Hepatocyte (in vitro differentiated cells): Measurements from ENCODE around the gene CALCOCO2. TPM values are rescaled to one million over a fixed set of nuclear protein-coding genes. Genes with fewer than 3 reads are reported as not detected.
A peak's percentile ranks its signal among the peaks of the same experiment; 100 is the strongest.
"Not testable (repeated sequence)": the region's sequence is repeated elsewhere in the genome, so short reads cannot be mapped to it uniquely, and the experiment has no call there.

Experiments
- DNase-seq: peaks from one replicate; pipeline ENCODE4 v3.0.0-alpha.2; 2016; ENCODE audit warnings: low spot score
- H2AFZ ChIP-seq: fragments of 200-600 bp; sonication (generic); 2 replicates; pipeline ENCODE4 v1.6.0; 2016; ENCODE audit warnings: antibody characterized with exemption, mild to moderate bottlenecking
- H3K27ac ChIP-seq: fragments of 200-600 bp; sonication (generic); 2 replicates; pipeline ENCODE4 v1.5.1; 2016; ENCODE audit warnings: mild to moderate bottlenecking
- H3K27me3 ChIP-seq: fragments of 200-600 bp; sonication (generic); 2 replicates; pipeline ENCODE4 v1.6.1; 2016
- H3K36me3 ChIP-seq: fragments of 200-600 bp; sonication (generic); replicated peaks from 2 replicates; pipeline ENCODE4 v1.5.1; 2016; ENCODE audit warnings: low read depth; ENCODE audit not compliant: insufficient read depth
- H3K4me1 ChIP-seq: fragments of 200-600 bp; sonication (generic); 2 replicates; pipeline ENCODE4 v1.5.1; 2016; ENCODE audit warnings: mild to moderate bottlenecking, moderate library complexity; ENCODE audit not compliant: insufficient read depth
- H3K4me2 ChIP-seq: fragments of 200-600 bp; sonication (generic); 2 replicates; pipeline ENCODE4 v1.6.0; 2016
- H3K4me3 ChIP-seq: fragments of 200-600 bp; sonication (generic); 2 replicates; pipeline ENCODE4 v1.5.1; 2016; ENCODE audit warnings: mild to moderate bottlenecking
- H3K79me2 ChIP-seq: fragments of 200-600 bp; sonication (generic); 2 replicates; pipeline ENCODE4 v1.6.0; 2017; ENCODE audit warnings: mild to moderate bottlenecking
- H3K9me2 ChIP-seq: fragments of 200-600 bp; sonication (generic); replicated peaks from 2 replicates; pipeline ENCODE4 v1.6.0; 2017; ENCODE audit warnings: mild to moderate bottlenecking; ENCODE audit not compliant: insufficient read depth
- H3K9me3 ChIP-seq: fragments of 200-600 bp; sonication (generic); 2 replicates; pipeline ENCODE4 v1.5.1; 2016; ENCODE audit warnings: low read depth, mild to moderate bottlenecking
- H4K20me1 ChIP-seq: fragments of 200-600 bp; sonication (generic); 2 replicates; pipeline ENCODE4 v1.6.0; 2016; ENCODE audit warnings: mild to moderate bottlenecking; ENCODE audit not compliant: insufficient read depth, poor library complexity, severe bottlenecking
- EZH2 ChIP-seq: fragments of 200-600 bp; sonication (generic); IDR thresholded peaks from 2 replicates; pipeline ENCODE4 v1.6.1; 2016; ENCODE audit warnings: antibody characterized with exemption, mild to moderate bottlenecking, borderline replicate concordance
- EZH2phosphoT487 ChIP-seq: fragments of 200-600 bp; sonication (generic); IDR thresholded peaks from one replicate; pipeline ENCODE4 v1.6.1; 2018; ENCODE audit warnings: antibody characterized with exemption, mild to moderate bottlenecking, low read depth, moderate library complexity; ENCODE audit not compliant: unreplicated experiment, severe bottlenecking
- WGBS: methylation state at CpG from one replicate; pipeline ENCODE4 v1.1.6; 2016; ENCODE audit warnings: low lambda C conversion rate; ENCODE audit errors: missing lambda C conversion rate; 5-methylcytosine and 5-hydroxymethylcytosine counted together
- polyA plus RNA-seq: library from polyadenylated mRNA; unstranded; fragments of >200 nt; fragmentation: Nextera tagmentation; extraction: Ambion mirVana; gene quantifications from 2 replicates; pipeline ENCODE4 v1.2.1, GENCODE V29; 2016
- total RNA-seq: library from RNA; depleted of rRNA; stranded (reverse); fragments of >200 nt; gene quantifications from 2 replicates; pipeline ENCODE4 v1.2.3, GENCODE V29; 2014
- TF ChIP-seq, protein P1 (sequence below): fragments of 200-600 bp; sonication (generic); IDR thresholded peaks from 2 replicates; pipeline ENCODE4 v1.5.1; 2016; ENCODE audit warnings: antibody characterized with exemption, mild to moderate bottlenecking; ENCODE audit not compliant: poor library complexity

Gene CALCOCO2
- total and polyA plus RNA-seq, 2 experiments from 2014 or later = 76.3 to 79.2 TPM

- 91% methylated on average over 2 of the region's 2 CpGs for WGBS
- H3K36me3 ChIP-seq = no peaks in the 10 kb centered on the region
- no peak overlapping the region for H3K4me3 ChIP-seq
- no peak for DNase-seq
- TF ChIP-seq, protein P1, sequence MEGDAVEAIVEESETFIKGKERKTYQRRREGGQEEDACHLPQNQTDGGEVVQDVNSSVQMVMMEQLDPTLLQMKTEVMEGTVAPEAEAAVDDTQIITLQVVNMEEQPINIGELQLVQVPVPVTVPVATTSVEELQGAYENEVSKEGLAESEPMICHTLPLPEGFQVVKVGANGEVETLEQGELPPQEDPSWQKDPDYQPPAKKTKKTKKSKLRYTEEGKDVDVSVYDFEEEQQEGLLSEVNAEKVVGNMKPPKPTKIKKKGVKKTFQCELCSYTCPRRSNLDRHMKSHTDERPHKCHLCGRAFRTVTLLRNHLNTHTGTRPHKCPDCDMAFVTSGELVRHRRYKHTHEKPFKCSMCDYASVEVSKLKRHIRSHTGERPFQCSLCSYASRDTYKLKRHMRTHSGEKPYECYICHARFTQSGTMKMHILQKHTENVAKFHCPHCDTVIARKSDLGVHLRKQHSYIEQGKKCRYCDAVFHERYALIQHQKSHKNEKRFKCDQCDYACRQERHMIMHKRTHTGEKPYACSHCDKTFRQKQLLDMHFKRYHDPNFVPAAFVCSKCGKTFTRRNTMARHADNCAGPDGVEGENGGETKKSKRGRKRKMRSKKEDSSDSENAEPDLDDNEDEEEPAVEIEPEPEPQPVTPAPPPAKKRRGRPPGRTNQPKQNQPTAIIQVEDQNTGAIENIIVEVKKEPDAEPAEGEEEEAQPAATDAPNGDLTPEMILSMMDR = no peak
- TF ChIP-seq EZH2 = no peak
- TF ChIP-seq EZH2phosphoT487 = no peak
- H3K9me2 ChIP-seq = no peaks in the 10 kb centered on the region
- no peaks in the 10 kb centered on the region for H3K27me3 ChIP-seq
- peaks cover 88% of the 10 kb centered on the region for H3K79me2 ChIP-seq
- peaks cover 25% of the 10 kb centered on the region for H3K4me1 ChIP-seq
- no peak overlapping the region for H3K27ac ChIP-seq
- H4K20me1 ChIP-seq = peaks cover 11% of the 10 kb centered on the region
- no peaks in the 10 kb centered on the region for H3K9me3 ChIP-seq
- no peak overlapping the region for H3K4me2 ChIP-seq
- H2AFZ ChIP-seq = no peak overlapping the region
Observed at GRCh38 chr17:48834973-48835372, 4.1 kb downstream of the CALCOCO2 start.

DNA sequence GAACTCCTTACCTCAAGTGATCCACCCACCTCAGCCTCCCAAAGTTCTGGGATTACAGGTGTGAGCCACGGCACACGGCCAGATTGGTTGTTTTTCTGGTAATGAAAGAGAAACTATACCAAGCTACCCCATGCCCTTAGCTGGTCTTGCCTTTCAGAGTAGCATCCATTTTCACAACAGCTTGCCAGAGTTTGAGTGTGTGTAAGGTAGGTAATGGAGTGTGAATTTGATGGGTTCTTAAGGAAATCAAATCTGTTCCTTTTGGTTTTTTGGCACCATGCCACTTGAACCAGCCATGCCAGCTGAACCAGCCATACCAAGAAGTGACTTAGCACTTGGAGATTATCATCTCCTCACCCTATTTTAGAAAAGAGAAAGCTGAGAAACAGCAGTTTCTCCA lies 5.1 kb downstream of the CALCOCO2 start:
- H3K9me2 ChIP-seq = no peaks in the 10 kb centered on the region
- no peak overlapping the region for H3K4me2 ChIP-seq
- no peaks in the 10 kb centered on the region for H3K9me3 ChIP-seq
- no peak overlapping the region for H3K27ac ChIP-seq
- peaks cover 30% of the 10 kb centered on the region for H3K4me1 ChIP-seq
- H3K79me2 ChIP-seq = peaks cover 96% of the 10 kb centered on the region
- no peaks in the 10 kb centered on the region for H3K36me3 ChIP-seq
- H3K27me3 ChIP-seq = no peaks in the 10 kb centered on the region
- H4K20me1 ChIP-seq = peaks cover 11% of the 10 kb centered on the region
- DNase-seq = no peak
- no peak overlapping the region for H3K4me3 ChIP-seq
- WGBS = 96% methylated on average over 2 of the region's 2 CpGs
- H2AFZ ChIP-seq = no peak overlapping the region
- TF ChIP-seq EZH2 (no peak), EZH2phosphoT487 (no peak)
- TF ChIP-seq, protein P1 = no peak

DNA sequence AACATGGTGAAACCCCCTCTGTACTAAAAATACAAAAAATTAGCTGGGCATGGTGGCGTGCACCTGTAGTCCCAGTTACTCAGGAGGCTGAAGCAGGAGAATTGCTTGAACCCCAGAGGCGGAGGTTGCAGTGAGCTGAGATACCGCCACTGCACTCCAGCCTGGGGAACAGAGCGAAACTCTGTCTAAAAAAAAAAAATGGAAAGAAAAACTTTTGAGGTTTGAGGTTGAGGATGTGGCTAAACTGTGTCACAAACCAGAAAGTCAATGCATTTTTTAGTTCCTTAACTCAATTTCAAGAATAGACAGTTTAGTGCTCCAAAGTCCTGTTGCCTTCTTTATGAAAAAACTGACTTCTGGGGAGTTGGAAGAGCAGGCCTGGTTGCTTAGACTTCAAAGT lies 6.6 kb downstream of the CALCOCO2 start:
- not testable (repeated sequence) for H3K9me3 ChIP-seq, H3K9me2 ChIP-seq, DNase-seq, H2AFZ ChIP-seq, H3K27me3 ChIP-seq, H3K4me2 ChIP-seq, H3K36me3 ChIP-seq, H3K4me3 ChIP-seq, H3K27ac ChIP-seq
- H3K4me1 ChIP-seq = peaks cover 22% of the 10 kb centered on the region
- peaks cover 84% of the 10 kb centered on the region for H3K79me2 ChIP-seq
- H4K20me1 ChIP-seq = peaks cover 11% of the 10 kb centered on the region
- WGBS = 99% methylated on average over 4 of the region's 4 CpGs

DNA sequence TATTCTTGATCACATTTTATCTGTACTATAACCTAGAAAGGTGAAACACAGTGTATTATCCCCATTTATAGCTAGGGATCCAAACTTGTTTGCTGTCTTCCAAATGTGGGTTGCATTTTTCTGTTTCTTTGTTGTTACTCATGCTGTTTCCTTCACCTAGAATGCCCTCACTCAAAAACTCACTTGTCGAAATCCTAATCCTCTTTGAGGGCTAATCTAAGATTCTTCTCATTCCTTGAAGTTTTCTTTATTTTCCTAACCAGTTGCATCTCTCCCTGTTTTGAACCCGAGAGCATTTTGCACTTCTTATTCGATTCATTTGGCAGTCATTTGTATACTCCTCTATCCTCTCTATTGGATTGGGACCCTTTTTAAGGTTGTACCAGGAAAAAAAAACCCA lies 9.6 kb downstream of the CALCOCO2 start:
- DNase-seq = no peak
- Histone ChIP-seq H3K4me3 (no peak overlapping the region), H3K79me2 (peaks cover 58% of the 10 kb centered on the region), H3K27me3 (no peaks in the 10 kb centered on the region), H3K4me2 (peak overlapping the region; percentile 62), H3K27ac (peak overlapping the region; percentile 60), H3K9me2 (no peaks in the 10 kb centered on the region), H3K36me3 (no peaks in the 10 kb centered on the region), H3K4me1 (peaks cover 20% of the 10 kb centered on the region), H2AFZ (no peak overlapping the region), H4K20me1 (peaks cover 3% of the 10 kb centered on the region), H3K9me3 (no peaks in the 10 kb centered on the region)
- 71% methylated on average over 3 of the region's 3 CpGs for WGBS
- TF ChIP-seq EZH2phosphoT487 = no peak
- TF ChIP-seq, protein P1 = no peak
- TF ChIP-seq EZH2 = no peak
